Measurements from ENCODE around the gene COX6B2. TPM values are rescaled to one million over a fixed set of nuclear protein-coding genes. Genes with fewer than 3 reads are reported as not detected.

Gene COX6B2
- total RNA-seq, 2 experiments from 2014 or later, result not detected

DNA sequence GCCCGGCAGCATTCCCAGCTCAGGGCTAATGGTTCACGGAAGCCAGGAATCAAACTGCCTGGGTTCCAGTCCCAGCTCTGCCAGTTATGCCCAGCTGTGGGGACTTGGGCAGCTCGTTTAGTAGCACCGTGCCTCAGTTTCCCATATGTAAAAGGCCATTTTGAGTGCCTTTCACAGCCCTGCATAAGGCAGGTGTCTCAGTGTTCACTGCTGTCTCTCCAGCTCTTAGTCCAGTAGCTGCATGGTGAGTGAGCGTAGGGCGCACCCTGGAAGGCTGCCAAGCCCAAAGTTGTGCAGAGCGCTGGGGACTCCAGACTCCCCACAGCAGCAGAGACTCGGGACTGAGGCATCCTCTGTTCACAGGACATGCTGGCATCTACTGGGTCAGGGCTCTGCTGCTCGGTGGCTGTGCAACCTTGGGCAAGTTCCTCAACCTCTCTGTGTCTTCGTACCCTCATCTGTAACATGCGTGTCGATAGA, 36.7 kb upstream of the COX6B2 start:
- BruUV-seq (replicated peaks), result no TSS peak
- no peak for DNase-seq (ENCODE audit: low spot score)
- H4K20me1 ChIP-seq (ENCODE audit: insufficient read depth, low read length), result peaks cover 25% of the 10 kb centered on the region

GRCh38 chr19:55390461-55390880, 36.0 kb upstream of the COX6B2 start:
- Histone ChIP-seq H3K9me2 (ENCODE audit: insufficient read depth, low read length) (no peaks in the 10 kb centered on the region), H3K36me3 (ENCODE audit: insufficient read depth, low read length) (peaks cover 58% of the 10 kb centered on the region), H4K20me1 (ENCODE audit: insufficient read depth, low read length) (peaks cover 27% of the 10 kb centered on the region), H3K4me1 (ENCODE audit: insufficient read depth, low read length, poor library complexity, severe bottlenecking) (peaks cover 31% of the 10 kb centered on the region), H2AFZ (ENCODE audit: low read length) (no peak overlapping the region), H3K4me2 (ENCODE audit: low read length) (peak overlapping the region; percentile 15; the same call in 1 of the 2 replicates), H3K9me3 (ENCODE audit: low read length) (no peaks in the 10 kb centered on the region), H3K4me3 (ENCODE audit: low read depth, low read length, poor library complexity, severe bottlenecking) (no peak overlapping the region), H3K27ac (ENCODE audit: low read depth, low read length, poor library complexity, severe bottlenecking) (peak overlapping the region; percentile 35), H3K79me2 (ENCODE audit: insufficient read depth, low read depth, low read length) (peaks cover 32% of the 10 kb centered on the region)
- CTCF ChIA-PET (ENCODE audit: unreplicated experiment), result no interaction called here
- DNase-seq (ENCODE audit: low spot score), result no peak
- BruUV-seq (replicated peaks), result no TSS peak
- no peak for TF ChIP-seq CTCF (conservative IDR thresholded peaks at IDR 0.05; ENCODE audit: low read length)
- TF ChIP-seq EZH2phosphoT487 (IDR thresholded peaks at IDR 0.05; ENCODE audit: borderline replicate concordance, low read depth, low read length), result no peak
- POLR2A ChIA-PET, result interaction anchor here (0.7 to 0.9 kb wide), 2 partner anchors 12 to 233 kb away, joined by 3 read pairs; partner anchors contain the start of gene TNNI3
- intact Hi-C loops (cut with micrococcal nuclease; ENCODE audit: unreplicated experiment), result no loop called here

More for the DNA sequence above, 36.7 kb upstream of the COX6B2 start:
- Histone ChIP-seq H3K4me3 (ENCODE audit: low read depth, low read length, poor library complexity, severe bottlenecking) (no peak overlapping the region), H3K4me2 (ENCODE audit: low read length) (no peak overlapping the region), H3K9me2 (ENCODE audit: insufficient read depth, low read length) (no peaks in the 10 kb centered on the region), H2AFZ (ENCODE audit: low read length) (no peak overlapping the region), H3K79me2 (ENCODE audit: insufficient read depth, low read depth, low read length) (peaks cover 28% of the 10 kb centered on the region), H3K9me3 (ENCODE audit: low read length) (no peaks in the 10 kb centered on the region), H3K4me1 (ENCODE audit: insufficient read depth, low read length, poor library complexity, severe bottlenecking) (peaks cover 31% of the 10 kb centered on the region), H3K36me3 (ENCODE audit: insufficient read depth, low read length) (peaks cover 54% of the 10 kb centered on the region), H3K27ac (ENCODE audit: low read depth, low read length, poor library complexity, severe bottlenecking) (no peak overlapping the region)
- CTCF ChIA-PET (ENCODE audit: unreplicated experiment), result no interaction called here
- TF ChIP-seq CTCF (conservative IDR thresholded peaks at IDR 0.05; ENCODE audit: low read length) (no peak), EZH2phosphoT487 (IDR thresholded peaks at IDR 0.05; ENCODE audit: borderline replicate concordance, low read depth, low read length) (no peak)
- POLR2A ChIA-PET, result interaction anchor here (0.7 to 0.9 kb wide), 2 partner anchors 11 to 233 kb away, joined by 3 read pairs; partner anchors contain the start of gene TNNI3
- intact Hi-C loops (cut with micrococcal nuclease; ENCODE audit: unreplicated experiment), result no loop called here

Data from OCI-LY7 (cell line).